ENCODE results near the gene NUP214.

DNA sequence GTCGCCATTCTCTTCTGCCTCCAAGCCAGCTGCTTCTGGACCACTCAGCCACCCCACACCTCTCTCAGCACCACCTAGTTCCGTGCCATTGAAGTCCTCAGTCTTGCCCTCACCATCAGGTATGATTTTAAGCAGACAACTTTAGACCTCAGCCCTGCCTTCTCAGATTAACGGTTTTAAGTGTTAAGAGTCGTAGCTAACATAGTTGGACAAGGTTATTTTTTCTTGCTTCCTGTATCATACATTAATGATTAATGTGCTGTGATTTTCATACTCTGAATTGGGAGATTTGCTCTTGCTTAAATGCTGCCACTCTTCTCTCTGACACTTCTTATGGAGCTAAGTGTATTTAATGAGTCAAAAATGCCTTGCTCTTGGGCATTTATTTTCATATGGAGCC, 20.8 kb downstream of the NUP214 start:
- TF ChIP-seq, protein P1, sequence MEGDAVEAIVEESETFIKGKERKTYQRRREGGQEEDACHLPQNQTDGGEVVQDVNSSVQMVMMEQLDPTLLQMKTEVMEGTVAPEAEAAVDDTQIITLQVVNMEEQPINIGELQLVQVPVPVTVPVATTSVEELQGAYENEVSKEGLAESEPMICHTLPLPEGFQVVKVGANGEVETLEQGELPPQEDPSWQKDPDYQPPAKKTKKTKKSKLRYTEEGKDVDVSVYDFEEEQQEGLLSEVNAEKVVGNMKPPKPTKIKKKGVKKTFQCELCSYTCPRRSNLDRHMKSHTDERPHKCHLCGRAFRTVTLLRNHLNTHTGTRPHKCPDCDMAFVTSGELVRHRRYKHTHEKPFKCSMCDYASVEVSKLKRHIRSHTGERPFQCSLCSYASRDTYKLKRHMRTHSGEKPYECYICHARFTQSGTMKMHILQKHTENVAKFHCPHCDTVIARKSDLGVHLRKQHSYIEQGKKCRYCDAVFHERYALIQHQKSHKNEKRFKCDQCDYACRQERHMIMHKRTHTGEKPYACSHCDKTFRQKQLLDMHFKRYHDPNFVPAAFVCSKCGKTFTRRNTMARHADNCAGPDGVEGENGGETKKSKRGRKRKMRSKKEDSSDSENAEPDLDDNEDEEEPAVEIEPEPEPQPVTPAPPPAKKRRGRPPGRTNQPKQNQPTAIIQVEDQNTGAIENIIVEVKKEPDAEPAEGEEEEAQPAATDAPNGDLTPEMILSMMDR (IDR thresholded peaks at IDR 0.05): no peak
- TF ChIP-seq POLR2A (IDR thresholded peaks at IDR 0.05) (no peak), POLR2AphosphoS5 (IDR thresholded peaks at IDR 0.05) (no peak), EP300 (IDR thresholded peaks at IDR 0.05) (no peak)

Measured in gastroesophageal sphincter (tissue), 3 donors.